ENCODE data around the gene SCMH1. TPM values are rescaled to one million over a fixed set of nuclear protein-coding genes. Genes with fewer than 3 reads are reported as not detected.

The SCMH1 gene
- total and polyA plus RNA-seq, 2 of the 4 experiments (the other 2 are of a cell fraction): 9.0 to 19.4 TPM

DNA sequence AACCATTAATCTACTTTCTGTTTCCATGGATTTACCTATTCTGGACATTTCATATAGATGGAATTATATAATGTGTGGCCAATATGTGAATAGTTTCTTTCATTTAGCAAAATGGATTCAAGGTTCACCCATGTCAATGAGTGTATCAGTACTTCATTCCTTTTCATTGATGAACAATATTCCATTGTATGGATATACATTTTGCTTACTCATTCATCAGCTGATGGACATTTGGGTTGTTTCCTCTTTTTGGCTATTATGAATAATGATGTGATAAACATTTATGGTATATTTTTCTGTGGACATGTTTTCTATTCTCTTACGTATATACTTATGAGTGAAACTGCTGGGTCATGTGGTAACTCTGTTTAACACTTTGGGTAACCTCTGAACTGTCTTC lies 97.8 kb downstream of the SCMH1 start:
- Histone ChIP-seq H4K91ac (ENCODE audit: insufficient read depth, low read depth, low read length) (no peak overlapping the region), H3K79me1 (ENCODE audit: low read depth in 1 of 2, low read length in 2 of 2) (no peaks in the 10 kb centered on the region), H3K56ac (ENCODE audit: extremely low read depth, insufficient read depth, low read length) (no peak overlapping the region), H3K27ac (ENCODE audit: insufficient read depth, low read length) (no peak overlapping the region), H3K9me1 (ENCODE audit: insufficient read depth, low read length) (no peaks in the 10 kb centered on the region), H4K8ac (ENCODE audit: low read depth in 2 of 2, low read length in 2 of 2) (no peak overlapping the region), H3K14ac (replicated peaks; ENCODE audit: low read depth, low read length) (no peak overlapping the region), H3K4ac (ENCODE audit: low read depth, low read length) (no peak overlapping the region), H3K23ac (ENCODE audit: low read depth, low read length) (no peak overlapping the region), H2BK15ac (ENCODE audit: low read depth, low read length) (no peak overlapping the region), H2BK120ac (ENCODE audit: low read depth, low read length) (no peak overlapping the region), H3K18ac (ENCODE audit: low read depth, low read length) (no peak overlapping the region), H3K9me3 (ENCODE audit: control insufficient read depth, insufficient read depth, low read length) (peaks cover 3% of the 10 kb centered on the region), H3K36me3 (ENCODE audit: control insufficient read depth, insufficient read depth, low read length) (peaks cover 5% of the 10 kb centered on the region), H3K4me3 (ENCODE audit: insufficient read depth, low read depth, low read length) (no peak overlapping the region), H4K5ac (ENCODE audit: low read depth, low read length) (no peak overlapping the region), H2AK5ac (ENCODE audit: low read depth, low read length) (no peak overlapping the region), H2AK9ac (replicated peaks; ENCODE audit: low read depth, low read length, poor library complexity) (no peak overlapping the region), H3K4me2 (ENCODE audit: low read depth, low read length) (no peak overlapping the region), H2BK20ac (ENCODE audit: low read depth, low read length) (no peak overlapping the region), H3K4me1 (ENCODE audit: control insufficient read depth, insufficient read depth, low read length) (no peaks in the 10 kb centered on the region), H2AFZ (replicated peaks; ENCODE audit: low read length, poor library complexity) (no peak overlapping the region), H4K20me1 (ENCODE audit: insufficient read depth, low read length) (no peaks in the 10 kb centered on the region), H3K9ac (ENCODE audit: low read depth, low read length) (no peak overlapping the region), H2BK5ac (ENCODE audit: low read depth, low read length, poor library complexity, severe bottlenecking) (no peak overlapping the region), H3K27me3 (ENCODE audit: control insufficient read depth, insufficient read depth, low read length) (no peaks in the 10 kb centered on the region)
- in situ Hi-C loops (cut with MboI; ENCODE audit: low sequenced_read_pairs) (no loop called here), dilution Hi-C loops (cut with HindIII; ENCODE audit: low sequenced_read_pairs, unreplicated experiment) (no loop called here), intact Hi-C loops (cut with micrococcal nuclease) (no loop called here)
- no TSS peak for BruUV-seq (replicated peaks)
- WGBS, 2 experiments (ENCODE audit: extremely low coverage in 2 of 2, insufficient read length in 1 of 2): no CpG with 5 or more reads among the region's 1 CpG
- DNase-seq: no peak
- POLR2A ChIA-PET (ENCODE audit: unreplicated experiment): no interaction called here
- no peak for ATAC-seq (ENCODE audit: low read depth)
- CTCF ChIA-PET: interaction anchor here (0.6 kb wide), 1 partner anchor 57 kb away, joined by 4 read pairs; no protein-coding TSS in a partner anchor
- no peak for TF ChIP-seq FOS (IDR thresholded peaks at IDR 0.05; ENCODE audit: low read depth, low read length)
- no peak for TF ChIP-seq NFE2L2 (IDR thresholded peaks at IDR 0.05; ENCODE audit: low read depth, low read length)
- no peak for TF ChIP-seq RFX5 (IDR thresholded peaks at IDR 0.05; ENCODE audit: low read depth, low read length)
- no peak for TF ChIP-seq RAD21 (IDR thresholded peaks at IDR 0.05; ENCODE audit: low read length)
- TF ChIP-seq, protein P1, sequence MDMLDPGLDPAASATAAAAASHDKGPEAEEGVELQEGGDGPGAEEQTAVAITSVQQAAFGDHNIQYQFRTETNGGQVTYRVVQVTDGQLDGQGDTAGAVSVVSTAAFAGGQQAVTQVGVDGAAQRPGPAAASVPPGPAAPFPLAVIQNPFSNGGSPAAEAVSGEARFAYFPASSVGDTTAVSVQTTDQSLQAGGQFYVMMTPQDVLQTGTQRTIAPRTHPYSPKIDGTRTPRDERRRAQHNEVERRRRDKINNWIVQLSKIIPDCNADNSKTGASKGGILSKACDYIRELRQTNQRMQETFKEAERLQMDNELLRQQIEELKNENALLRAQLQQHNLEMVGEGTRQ (IDR thresholded peaks at IDR 0.05; ENCODE audit: low read depth, low read length): no peak
- no peak for TF ChIP-seq POLR2A (IDR thresholded peaks at IDR 0.05; ENCODE audit: low read depth, low read length)
- TF ChIP-seq, protein P2, sequence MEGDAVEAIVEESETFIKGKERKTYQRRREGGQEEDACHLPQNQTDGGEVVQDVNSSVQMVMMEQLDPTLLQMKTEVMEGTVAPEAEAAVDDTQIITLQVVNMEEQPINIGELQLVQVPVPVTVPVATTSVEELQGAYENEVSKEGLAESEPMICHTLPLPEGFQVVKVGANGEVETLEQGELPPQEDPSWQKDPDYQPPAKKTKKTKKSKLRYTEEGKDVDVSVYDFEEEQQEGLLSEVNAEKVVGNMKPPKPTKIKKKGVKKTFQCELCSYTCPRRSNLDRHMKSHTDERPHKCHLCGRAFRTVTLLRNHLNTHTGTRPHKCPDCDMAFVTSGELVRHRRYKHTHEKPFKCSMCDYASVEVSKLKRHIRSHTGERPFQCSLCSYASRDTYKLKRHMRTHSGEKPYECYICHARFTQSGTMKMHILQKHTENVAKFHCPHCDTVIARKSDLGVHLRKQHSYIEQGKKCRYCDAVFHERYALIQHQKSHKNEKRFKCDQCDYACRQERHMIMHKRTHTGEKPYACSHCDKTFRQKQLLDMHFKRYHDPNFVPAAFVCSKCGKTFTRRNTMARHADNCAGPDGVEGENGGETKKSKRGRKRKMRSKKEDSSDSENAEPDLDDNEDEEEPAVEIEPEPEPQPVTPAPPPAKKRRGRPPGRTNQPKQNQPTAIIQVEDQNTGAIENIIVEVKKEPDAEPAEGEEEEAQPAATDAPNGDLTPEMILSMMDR (conservative IDR thresholded peaks at IDR 0.05; ENCODE audit: low read depth, low read length): no peak
- TF ChIP-seq CHD1 (IDR thresholded peaks at IDR 0.05; ENCODE audit: low read depth, low read length): no peak
- TF ChIP-seq BHLHE40 (IDR thresholded peaks at IDR 0.05; ENCODE audit: low read depth, low read length): no peak

Measured in IMR-90 (cell line).